GM12878 (cell line): Measurements from ENCODE around the gene GRM5. TPM values are rescaled to one million over a fixed set of nuclear protein-coding genes. Genes with fewer than 3 reads are reported as not detected.
A peak's percentile ranks its signal among the peaks of the same experiment; 100 is the strongest.
"Not testable (repeated sequence)": the region's sequence is repeated elsewhere in the genome, so short reads cannot be mapped to it uniquely, and the experiment has no call there.

Experiments
- ATAC-seq: fragments of 200-7000 bp; cut with Tn5 transposase; 3 replicates; pipeline ENCODE4 v1.9.1; 2020; ENCODE audit warnings: mild to moderate bottlenecking, moderate library complexity
- BruUV-seq: library from RNA; stranded (reverse); fragments of 400-500 nt; replicated peaks from 2 replicates; lab custom pipeline; 2021; lab: Mats Ljungman, UMichigan
- CTCF ChIA-PET: fragments of 300-600 bp; sonication (Branson Sonifier 250); formaldehyde crosslinking; extraction: SDS; loops from one replicate; lab custom pipeline; 2021; ENCODE audit warnings: inconsistent platforms; lab: Yijun Ruan, JAX
- POLR2A ChIA-PET: fragments of 350-600 bp; formaldehyde crosslinking; extraction: SDS; loops from one replicate; lab custom pipeline; 2021; ENCODE audit warnings: inconsistent platforms; lab: Charles Lee
- RAD21 ChIA-PET: fragments of 300-600 bp; sonication (Branson Sonifier 250); formaldehyde crosslinking; loops from one replicate; lab custom pipeline; 2023; ENCODE audit warnings: antibody characterized with exemption; ENCODE audit not compliant: unreplicated experiment; lab: Charles Lee
- SMC1A ChIA-PET: fragments of 300-600 bp; sonication (Branson Sonifier 250); formaldehyde crosslinking; loops from one replicate; lab custom pipeline; 2023; ENCODE audit not compliant: unreplicated experiment, uncharacterized antibody; lab: Charles Lee
- DNase-seq: peaks from one replicate; pipeline ENCODE4 v3.0.0-alpha.2; 2011; ENCODE audit warnings: low read depth, low spot score
- FAIRE-seq: peaks from 3 replicates; lab custom pipeline; 2011; peaks lifted over from hg19 to GRCh38; lab: Jason Lieb, UNC
- H2AFZ ChIP-seq: 2 replicates; pipeline ENCODE4 v1.6.0; 2011; ENCODE audit warnings: low read depth, low read length, control low read depth; ENCODE audit not compliant: control insufficient read depth
- H3K27ac ChIP-seq: 2 replicates; pipeline ENCODE4 v1.5.1; 2011; ENCODE audit warnings: control low read depth; ENCODE audit not compliant: control insufficient read depth, insufficient read depth
- H3K27me3 ChIP-seq, 2 experiments: replicated peaks in 1 of 2; 2 replicates each; pipeline versions ENCODE4 v1.6.0 to v1.6.1; 2011; ENCODE audit warnings: low read length in 1 of 2; ENCODE audit not compliant: control insufficient read depth in 2 of 2, insufficient read depth in 2 of 2
- H3K36me3 ChIP-seq, 2 experiments: 2 replicates each; pipeline ENCODE4 v1.5.1; 2011; ENCODE audit warnings: low read length in 1 of 2; ENCODE audit not compliant: control insufficient read depth in 2 of 2, insufficient read depth in 2 of 2
- H3K4me1 ChIP-seq: 2 replicates; pipeline ENCODE4 v1.6.1; 2011; ENCODE audit warnings: mild to moderate bottlenecking, low read length, moderate library complexity, mixed read lengths; ENCODE audit not compliant: control insufficient read depth, insufficient read depth
- H3K4me2 ChIP-seq: 2 replicates; pipeline ENCODE4 v1.6.0; 2011; ENCODE audit warnings: control low read depth; ENCODE audit not compliant: control insufficient read depth, insufficient read depth
- H3K4me3 ChIP-seq: fragments of 200-600 bp; sonication (generic); 2 replicates; pipeline ENCODE4 v1.5.1; 2016
- H3K79me2 ChIP-seq: 2 replicates; pipeline ENCODE4 v1.6.0; 2011; ENCODE audit warnings: low read length; ENCODE audit not compliant: control insufficient read depth, insufficient read depth
- H3K9ac ChIP-seq: 2 replicates; pipeline ENCODE4 v1.8.0; 2011; ENCODE audit warnings: low read length, control low read depth, mixed read lengths; ENCODE audit not compliant: control insufficient read depth, insufficient read depth
- H3K9me3 ChIP-seq: replicated peaks from 3 replicates; pipeline ENCODE4 v1.5.1; 2011; ENCODE audit warnings: mild to moderate bottlenecking, low read length; ENCODE audit not compliant: control insufficient read depth, insufficient read depth
- H4K20me1 ChIP-seq: 2 replicates; pipeline ENCODE4 v1.6.0; 2011; ENCODE audit not compliant: control insufficient read depth, insufficient read depth
- whole genome bisulfite sequencing: methylation state at CpG from one replicate; pipeline ENCODE4 v1.1.6; 2016; ENCODE audit warnings: low lambda C conversion rate; ENCODE audit not compliant: insufficient replicate concordance, insufficient coverage; ENCODE audit errors: missing lambda C conversion rate; 5-methylcytosine and 5-hydroxymethylcytosine counted together
- in situ Hi-C: fragments of 300-500 bp; cut with MboI; formaldehyde crosslinking; loops from 9 replicates; pipeline ENCODE4 v1.14.3; 2018; ENCODE audit warnings: mixed read lengths
- intact Hi-C: fragments of 100-400 bp; cut with micrococcal nuclease; formaldehyde crosslinking; loops from one replicate; pipeline ENCODE4 v1.14.2; 2022; ENCODE audit not compliant: unreplicated experiment
- polyA plus RNA-seq, 11 experiments: library from polyadenylated mRNA; depleted of rRNA in 4 of 11; unstranded in 6 of 11; stranded (reverse) in 5 of 11; fragments of >200 nt; fragmentation: Nextera tagmentation in 4 of 11; fragmentation: Illumina TruSeq in 1 of 11; extraction: Ambion mirVana in 4 of 11; extraction: Trizol in 1 of 11; gene quantifications; 1 replicate in 1 of 11; 2 replicates in 10 of 11; pipeline versions ENCODE4 v1.2.1 to v1.2.3, GENCODE V29; 2011 to 2016; ENCODE audit warnings: inconsistent platforms in 2 of 11, missing spikeins in 2 of 11, low read depth in 1 of 11
- total RNA-seq, 4 experiments: library from RNA; depleted of rRNA in 3 of 4; stranded (reverse); fragments of >200 nt in 3 of 4; fragmentation: Illumina TruSeq in 1 of 4; extraction: Trizol in 1 of 4; gene quantifications; 2 replicates each; pipeline versions ENCODE4 v1.2.1 to v1.2.3, GENCODE V29; 2013 to 2021

Gene GRM5
- total and polyA plus RNA-seq, 10 of the 15 experiments (the other 5 are each of a cell fraction or from before 2014, with no cell fraction given): not detected

DNA sequence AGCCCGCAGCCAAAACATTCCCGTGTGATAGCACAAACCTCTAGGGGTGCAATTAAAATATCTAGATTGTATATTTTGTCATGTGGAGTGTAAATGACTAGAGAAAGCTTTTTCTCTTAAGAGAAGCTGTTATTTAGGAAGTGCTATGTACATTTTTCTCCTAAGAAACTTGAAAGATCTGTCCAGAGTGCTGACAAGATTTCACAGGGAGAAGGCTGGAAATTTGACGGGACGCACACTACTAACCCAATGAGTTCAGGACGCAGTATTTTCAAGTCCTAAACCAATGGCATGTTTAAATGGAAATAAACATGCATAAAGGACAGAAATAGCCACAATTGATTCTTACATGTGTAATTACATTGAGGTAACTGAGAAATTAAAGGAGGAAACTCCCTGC lies 3.9 kb downstream of the GRM5 start:
- H3K36me3 ChIP-seq, SMC1A ChIA-PET, H3K4me2 ChIP-seq, H3K9me3 ChIP-seq, H3K9ac ChIP-seq, in situ Hi-C loops, BruUV-seq, ATAC-seq, CTCF ChIA-PET, H3K4me3 ChIP-seq, DNase-seq, H3K27me3 ChIP-seq, H3K27ac ChIP-seq, RAD21 ChIA-PET, POLR2A ChIA-PET, H2AFZ ChIP-seq, intact Hi-C loops, H3K79me2 ChIP-seq, H4K20me1 ChIP-seq, H3K4me1 ChIP-seq: not testable (repeated sequence)
- FAIRE-seq: peak; percentile 7
- 34% methylated on average over 5 of the region's 5 CpGs for WGBS

DNA sequence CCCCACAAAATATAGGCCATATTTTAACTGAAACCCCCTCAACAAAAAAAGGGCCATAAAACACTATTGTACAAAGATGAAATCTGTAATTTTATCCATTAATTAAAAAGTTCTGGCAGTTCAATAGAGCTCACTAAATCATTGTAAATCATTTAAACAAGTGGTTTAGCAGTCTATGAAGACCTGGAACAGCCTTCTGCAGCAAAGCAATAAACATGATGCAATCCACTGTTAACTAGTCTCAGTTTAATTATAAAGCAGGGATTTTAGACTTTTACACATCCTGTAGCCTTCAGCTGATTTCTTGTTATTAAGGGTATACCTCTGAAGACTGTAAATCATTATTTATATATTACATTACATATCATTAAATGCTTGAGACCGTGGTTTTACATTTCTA lies 8.4 kb downstream of the GRM5 start:
- H3K27ac ChIP-seq, H3K4me3 ChIP-seq, RAD21 ChIA-PET, BruUV-seq, H4K20me1 ChIP-seq, H3K27me3 ChIP-seq, H3K4me2 ChIP-seq, H3K36me3 ChIP-seq, H3K9ac ChIP-seq, H3K4me1 ChIP-seq, in situ Hi-C loops, H3K79me2 ChIP-seq, FAIRE-seq, ATAC-seq, H3K9me3 ChIP-seq, POLR2A ChIA-PET, intact Hi-C loops, CTCF ChIA-PET, DNase-seq, SMC1A ChIA-PET, H2AFZ ChIP-seq: not testable (repeated sequence)
- WGBS: 3% methylated on average over 1 of the region's 1 CpG
